ENCODE results near the gene GAGE10.

DNA sequence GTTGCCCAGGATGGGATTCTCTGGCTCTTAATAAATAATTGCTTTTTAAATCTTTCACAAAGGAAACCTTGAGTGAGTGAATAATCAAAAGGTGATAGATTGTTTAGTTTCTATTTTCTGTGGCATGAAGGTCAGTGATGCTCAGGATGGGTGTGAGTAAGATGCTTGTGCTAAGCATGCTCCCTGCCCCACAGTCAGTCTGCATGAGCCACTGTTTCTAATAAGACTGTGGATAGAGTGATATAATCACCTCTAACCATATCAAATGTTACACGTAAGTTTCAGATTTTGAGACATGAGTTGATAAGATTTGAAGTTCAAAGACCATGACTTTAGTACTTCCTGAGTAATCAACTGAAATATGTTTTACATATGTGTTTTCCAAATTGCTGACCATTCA, 2.7 kb upstream of the GAGE10 start:
- TF ChIP-seq, protein P1, sequence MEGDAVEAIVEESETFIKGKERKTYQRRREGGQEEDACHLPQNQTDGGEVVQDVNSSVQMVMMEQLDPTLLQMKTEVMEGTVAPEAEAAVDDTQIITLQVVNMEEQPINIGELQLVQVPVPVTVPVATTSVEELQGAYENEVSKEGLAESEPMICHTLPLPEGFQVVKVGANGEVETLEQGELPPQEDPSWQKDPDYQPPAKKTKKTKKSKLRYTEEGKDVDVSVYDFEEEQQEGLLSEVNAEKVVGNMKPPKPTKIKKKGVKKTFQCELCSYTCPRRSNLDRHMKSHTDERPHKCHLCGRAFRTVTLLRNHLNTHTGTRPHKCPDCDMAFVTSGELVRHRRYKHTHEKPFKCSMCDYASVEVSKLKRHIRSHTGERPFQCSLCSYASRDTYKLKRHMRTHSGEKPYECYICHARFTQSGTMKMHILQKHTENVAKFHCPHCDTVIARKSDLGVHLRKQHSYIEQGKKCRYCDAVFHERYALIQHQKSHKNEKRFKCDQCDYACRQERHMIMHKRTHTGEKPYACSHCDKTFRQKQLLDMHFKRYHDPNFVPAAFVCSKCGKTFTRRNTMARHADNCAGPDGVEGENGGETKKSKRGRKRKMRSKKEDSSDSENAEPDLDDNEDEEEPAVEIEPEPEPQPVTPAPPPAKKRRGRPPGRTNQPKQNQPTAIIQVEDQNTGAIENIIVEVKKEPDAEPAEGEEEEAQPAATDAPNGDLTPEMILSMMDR (IDR thresholded peaks at IDR 0.05): no peak
- no peak for TF ChIP-seq EP300 (IDR thresholded peaks at IDR 0.05)
